Left hindlimb (tissue), 1 donor: ENCODE measurements around the gene MOB1B.
"Not testable (repeated sequence)": the region's sequence is repeated elsewhere in the genome, so short reads cannot be mapped to it uniquely, and the experiment has no call there.

ENCODE experiments used
- DNase-seq: peaks from one replicate; pipeline ENCODE4 v3.0.0-alpha.2; 2018

The MOB1B gene

DNA sequence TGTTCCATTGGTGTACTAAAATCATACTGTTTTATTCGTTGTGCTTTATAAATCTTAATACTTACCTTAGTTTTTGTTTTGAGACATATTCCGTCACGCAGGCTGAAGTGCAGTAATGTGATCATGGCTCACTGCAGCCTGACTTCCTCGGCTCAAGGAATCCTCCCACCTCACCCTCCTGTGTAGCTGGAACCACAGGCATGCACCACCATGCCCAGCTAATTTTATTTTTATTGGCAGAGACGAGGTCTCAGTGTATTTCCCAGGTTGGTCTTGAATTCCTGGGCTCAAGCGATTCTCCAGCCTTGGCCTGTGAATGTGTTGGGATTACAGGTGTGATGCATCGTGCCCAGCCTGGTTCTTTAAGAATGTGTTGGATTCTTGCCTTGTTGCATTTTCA lies 66.9 kb downstream of the MOB1B start:
- DNase-seq = no peak

- DNase-seq = no peak
Measured at GRCh38 chr4:70976252-70976651, 74.1 kb downstream of the MOB1B start.

GRCh38 chr4:70979445-70980008 lies 77.4 kb downstream of the MOB1B start:
- no peak for DNase-seq

DNA sequence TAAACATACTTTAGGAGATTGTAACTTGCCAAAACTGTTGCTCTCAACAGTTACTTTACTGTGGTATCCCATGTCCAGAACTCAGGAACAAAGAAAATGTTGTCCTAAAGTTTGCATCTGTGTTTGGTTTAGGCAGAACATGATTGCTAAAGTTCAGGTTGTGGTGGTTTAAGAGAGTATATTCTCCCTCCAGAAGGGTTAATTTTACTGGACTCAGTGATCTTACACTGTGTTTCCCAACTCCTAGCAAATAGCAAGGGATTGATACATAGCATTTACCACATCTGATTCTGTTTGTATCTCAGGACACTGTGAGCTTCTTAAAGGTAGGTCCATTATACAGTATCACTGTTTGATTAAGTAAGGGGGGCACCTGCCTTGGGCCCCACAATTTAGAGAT lies 78.0 kb downstream of the MOB1B start:
- DNase-seq = no peak

- DNase-seq = no peak
Measured at GRCh38 chr4:70984106-70984505, 81.9 kb downstream of the MOB1B start.

DNA sequence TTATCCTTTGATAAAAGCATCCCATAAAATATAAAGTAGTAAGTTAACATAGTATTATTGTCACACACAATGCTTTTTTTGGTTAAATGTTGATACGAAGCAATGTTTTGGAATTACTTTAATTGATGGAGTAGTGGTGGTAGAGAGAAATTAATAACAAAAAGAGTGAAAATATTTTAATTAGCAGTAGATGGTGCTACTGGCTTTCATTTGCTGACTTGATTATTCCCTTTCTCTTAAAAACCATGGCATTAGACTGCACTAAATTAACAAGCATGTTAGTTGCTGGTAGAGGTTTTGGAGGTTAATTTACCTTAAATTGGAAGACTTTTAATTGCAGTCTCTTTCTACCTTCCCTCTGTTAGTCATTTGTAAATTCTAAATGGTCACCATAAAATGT lies 82.4 kb downstream of the MOB1B start:
- DNase-seq = no peak

DNA sequence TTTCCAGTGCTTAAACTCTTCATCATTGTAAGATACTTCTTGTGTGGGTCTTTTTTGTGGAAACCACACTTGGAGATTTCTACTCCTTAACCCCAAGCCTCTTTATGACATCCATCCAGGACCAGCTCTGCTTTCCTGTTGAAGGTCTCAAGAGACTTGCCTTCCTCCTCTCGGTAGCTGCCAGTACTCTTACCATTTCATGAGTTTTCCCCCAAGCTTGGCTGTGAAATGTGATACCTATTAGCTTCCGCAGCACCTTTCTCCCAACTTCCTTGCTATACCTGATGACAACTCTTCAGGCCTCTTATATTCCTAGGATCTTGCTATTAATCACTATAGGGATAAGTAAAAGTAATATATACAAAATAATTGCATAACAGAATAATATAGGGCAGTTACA lies 89.4 kb downstream of the MOB1B start:
- DNase-seq = no peak

GRCh38 chr4:70992391-70992881 lies 90.3 kb downstream of the MOB1B start:
- DNase-seq = no peak

DNA sequence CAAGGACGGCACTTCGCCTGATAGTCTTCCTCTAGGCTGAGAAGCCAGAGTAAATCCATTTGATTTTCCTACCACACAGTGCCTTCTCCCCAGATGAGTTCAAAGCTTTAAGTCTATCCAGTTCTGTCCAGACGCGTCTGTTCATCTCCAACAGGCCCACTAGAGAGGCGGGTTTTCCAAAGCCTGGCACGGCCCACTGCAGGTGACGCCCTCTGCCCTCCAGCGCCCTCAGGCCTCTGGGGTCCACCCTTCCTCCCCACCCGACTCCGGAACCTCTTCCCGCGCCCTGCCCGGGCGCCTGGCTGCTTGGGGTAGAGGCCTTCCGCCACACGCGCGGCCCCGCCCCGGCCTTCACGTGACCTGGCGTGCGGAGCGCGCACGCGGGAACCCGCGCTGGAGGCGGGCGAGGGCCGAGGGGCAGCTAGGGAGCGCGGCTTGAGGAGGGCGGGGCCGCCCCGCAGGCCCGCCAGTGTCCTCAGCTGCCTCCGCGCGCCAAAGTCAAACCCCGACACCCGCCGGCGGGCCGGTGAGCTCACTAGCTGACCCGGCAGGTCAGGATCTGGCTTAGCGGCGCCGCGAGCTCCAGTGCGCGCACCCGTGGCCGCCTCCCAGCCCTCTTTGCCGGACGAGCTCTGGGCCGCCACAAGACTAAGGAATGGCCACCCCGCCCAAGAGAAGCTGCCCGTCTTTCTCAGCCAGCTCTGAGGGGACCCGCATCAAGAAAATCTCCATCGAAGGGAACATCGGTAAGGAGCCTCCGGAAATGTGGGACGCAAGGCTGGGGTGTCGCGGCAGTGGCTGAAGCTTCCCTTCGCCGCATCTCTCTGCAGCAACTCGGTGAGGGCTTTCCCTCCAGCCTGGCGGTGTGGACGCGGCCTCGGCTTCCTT lies 91.3 kb downstream of the MOB1B start, which contains the start of gene DCK:
DCK (plus strand) TSS at position 469 of the 888 bp plus-strand sequence; CDS start at position 656, 187 bp downstream.
- DNase-seq = peak; percentile 94

GRCh38 chr4:70994069-70994366 lies 91.8 kb downstream of the MOB1B start:
- no peak for DNase-seq

DNA sequence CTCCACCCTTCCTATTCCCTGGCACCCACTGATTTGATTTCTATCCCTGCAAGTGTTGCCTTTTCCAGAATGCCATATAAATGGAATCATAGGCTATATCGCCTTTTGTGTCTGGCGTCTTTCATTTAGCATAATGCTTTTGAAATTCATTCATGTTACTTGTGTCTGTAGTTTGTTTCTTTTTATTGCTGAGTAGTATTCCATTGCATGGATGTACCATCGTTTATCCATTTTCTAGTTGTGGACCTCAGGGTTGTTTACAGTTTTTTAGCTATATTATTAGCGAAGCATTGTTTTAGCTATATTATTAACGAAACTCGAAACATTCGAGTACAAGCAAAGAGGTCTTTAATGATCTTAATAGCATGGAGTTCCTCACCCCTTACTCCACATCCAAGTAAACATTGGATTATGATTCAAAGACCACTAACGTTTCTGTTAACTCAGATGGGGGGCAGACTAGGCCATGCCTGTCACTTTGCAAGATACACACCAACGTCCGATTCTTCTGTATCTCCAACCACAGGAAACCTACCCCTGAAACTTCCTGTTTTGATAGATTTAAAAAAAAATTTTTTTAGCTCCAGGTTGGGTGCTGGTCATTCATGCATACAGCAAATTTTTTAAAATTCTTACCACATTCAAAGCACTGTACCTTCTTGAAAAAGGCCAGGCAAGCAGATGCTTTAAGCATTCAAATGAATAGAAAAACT lies 92.4 kb downstream of the MOB1B start:
- DNase-seq = no peak

DNA sequence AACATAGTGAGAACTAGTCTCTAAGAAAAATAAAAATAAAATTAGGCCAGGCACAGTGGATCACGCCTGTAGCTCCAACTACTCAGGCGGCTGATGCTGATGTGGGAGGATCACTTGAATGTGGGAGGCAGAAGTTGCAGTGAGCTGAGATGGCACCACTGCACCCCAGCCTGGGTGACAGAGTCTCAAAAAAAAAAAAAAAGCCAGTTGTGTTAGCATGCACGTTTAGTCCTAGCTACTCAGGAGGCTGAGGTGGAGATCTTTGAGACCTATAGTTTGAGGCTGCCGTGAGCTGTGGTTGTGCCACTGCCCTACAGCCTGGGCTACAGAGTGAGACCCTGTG lies 93.8 kb downstream of the MOB1B start:
- DNase-seq = no peak

DNA sequence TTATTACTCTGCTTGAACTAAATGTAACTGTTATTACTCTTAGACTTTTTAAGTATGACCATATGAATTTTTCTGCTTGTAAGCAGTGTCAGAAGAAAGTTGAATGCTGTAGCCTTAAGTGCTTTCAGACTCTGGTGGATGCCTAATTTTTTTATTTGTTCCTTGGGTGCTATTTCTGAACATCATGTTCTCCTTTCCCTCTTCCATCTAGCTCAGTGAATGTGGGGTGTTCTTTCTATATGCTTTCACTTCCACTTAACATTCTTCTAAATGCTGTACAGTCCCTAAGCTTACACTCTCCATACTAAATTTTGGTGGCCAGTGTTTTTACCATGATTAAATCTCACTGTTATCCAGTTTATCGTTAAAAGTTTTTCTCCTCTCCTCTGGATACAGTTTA lies 94.9 kb downstream of the MOB1B start:
- DNase-seq = no peak

- DNase-seq = no peak
Measured at GRCh38 chr4:70997546-70997945, 95.4 kb downstream of the MOB1B start.

DNA sequence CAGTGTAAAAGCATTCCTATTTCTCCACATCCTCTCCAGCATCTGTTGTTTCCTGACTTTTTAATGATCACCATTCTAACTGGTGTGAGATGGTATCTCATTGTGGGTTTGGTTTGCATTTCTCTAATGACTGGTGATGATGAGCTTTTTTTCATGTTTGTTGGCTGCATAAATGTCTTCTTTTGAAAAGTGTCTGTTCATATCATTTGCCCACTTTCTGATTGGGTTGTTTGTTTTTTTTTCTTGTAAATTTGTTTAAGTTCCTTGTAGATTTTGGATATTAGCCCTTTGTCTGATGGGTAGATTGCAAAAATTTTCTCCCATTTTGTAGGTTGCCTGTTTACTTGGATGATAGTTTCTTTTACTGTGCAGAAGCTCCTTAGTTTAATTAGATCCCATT lies 97.5 kb downstream of the MOB1B start:
- not testable (repeated sequence) for DNase-seq

GRCh38 chr4:71001363-71001762 lies 99.2 kb downstream of the MOB1B start:
- DNase-seq = not testable (repeated sequence)

DNA sequence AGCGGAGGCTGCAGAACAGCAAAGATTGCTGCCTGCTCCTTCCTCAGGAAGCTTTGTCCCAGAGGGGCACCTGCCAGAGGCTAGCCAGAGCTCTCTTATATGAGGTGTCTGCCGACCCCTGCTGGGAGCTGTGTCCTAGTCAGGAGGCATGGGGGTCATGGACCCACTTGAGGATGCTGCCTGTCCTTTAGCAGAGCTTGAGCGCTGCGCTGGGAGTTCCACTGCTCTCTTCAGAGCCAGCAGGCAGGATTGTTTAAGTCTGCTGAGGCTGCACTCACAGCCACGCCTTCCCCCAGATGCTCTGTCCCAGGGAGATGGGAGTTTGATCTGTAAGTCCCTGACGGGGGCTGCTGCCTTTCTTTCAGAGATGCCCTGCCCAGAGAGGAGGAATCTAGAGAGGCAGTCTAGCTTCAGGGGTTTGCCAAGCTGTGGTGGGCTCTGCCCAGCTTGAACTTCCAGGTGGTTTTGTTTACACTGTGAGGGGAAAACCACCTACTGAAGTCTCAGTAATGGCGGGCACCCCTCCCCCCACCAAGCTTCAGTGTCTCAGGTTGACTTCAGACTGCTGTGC lies 102.2 kb downstream of the MOB1B start:
- no peak for DNase-seq

- not testable (repeated sequence) for DNase-seq
Measured at GRCh38 chr4:71005025-71005424, 102.9 kb downstream of the MOB1B start.

GRCh38 chr4:71006203-71006907 lies 104.2 kb downstream of the MOB1B start:
- DNase-seq = no peak

- DNase-seq = no peak
Measured at GRCh38 chr4:71008196-71008595, 106.0 kb downstream of the MOB1B start.

DNA sequence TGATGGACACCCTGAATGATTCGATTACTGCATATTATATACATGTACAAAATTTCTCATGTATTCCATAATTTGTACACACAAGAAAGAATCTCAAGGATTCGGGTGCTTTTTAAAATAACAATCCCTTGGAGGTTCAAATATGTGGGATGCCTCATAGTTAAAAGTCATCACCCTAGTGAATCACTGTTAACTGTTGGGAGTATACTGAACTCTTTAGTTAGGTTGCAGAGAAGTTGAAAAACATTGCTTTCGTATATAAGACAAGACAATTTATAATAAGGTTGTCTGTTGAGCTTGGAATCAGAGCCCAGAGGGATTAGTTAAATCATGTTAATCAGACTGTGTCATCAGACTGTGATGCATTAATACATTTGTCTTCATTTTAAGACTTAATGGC lies 106.9 kb downstream of the MOB1B start:
- DNase-seq = no peak

DNA sequence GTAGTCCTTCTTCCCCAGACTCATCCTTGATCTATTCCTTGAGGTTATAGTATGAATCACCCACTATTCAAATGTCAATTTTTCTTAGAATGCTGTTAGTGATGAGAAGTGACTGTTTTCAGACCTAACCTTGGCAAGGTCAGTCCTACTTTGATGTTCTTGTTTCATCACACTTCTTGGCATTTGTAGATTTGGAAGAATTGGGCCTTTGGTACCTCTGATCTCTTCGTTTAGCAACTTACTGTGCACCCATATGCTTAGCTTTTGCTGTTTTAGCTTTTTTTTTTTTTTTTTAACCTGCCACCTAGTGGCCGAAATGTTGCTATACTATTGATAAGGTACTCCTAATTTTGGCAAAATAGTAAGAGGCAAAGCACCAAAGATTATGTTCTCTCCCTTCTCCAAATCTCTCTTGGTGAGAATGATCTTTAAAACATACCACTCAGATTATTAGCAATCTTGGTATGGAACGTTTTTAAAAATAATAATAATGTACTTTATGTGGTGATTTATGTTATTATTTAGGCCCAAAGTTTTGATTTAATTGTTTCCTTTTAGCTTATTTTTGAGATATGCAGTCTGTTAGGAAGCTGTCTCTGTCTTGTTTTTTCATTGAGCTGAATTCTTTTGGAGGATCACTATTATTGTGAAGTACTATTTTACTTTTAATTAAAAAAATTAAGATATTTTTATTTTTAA lies 107.9 kb downstream of the MOB1B start:
- no peak for DNase-seq
